ENCODE data around the gene MMP11.

GRCh38 chr22:23831261-23831660, 58.6 kb downstream of the MMP11 start:
- TF ChIP-seq POLR2A (IDR thresholded peaks at IDR 0.05): no peak
- TF ChIP-seq CTCF (IDR thresholded peaks at IDR 0.05): no peak
